ENCODE results near the gene RSPH1.

The RSPH1 gene

GRCh38 chr21:42435833-42436232 is 60.2 kb downstream of the RSPH1 start:
- DNase-seq (ENCODE audit: low read depth, low spot score) = no peak
- TF ChIP-seq CTCF (IDR thresholded peaks at IDR 0.05; ENCODE audit: low read depth, low read length) = no peak
- H3K4me3 ChIP-seq (ENCODE audit: low read depth, low read length) = no peak overlapping the region
- in situ Hi-C loops (cut with HindIII; ENCODE audit: low sequenced_read_pairs) = no loop called here

- DNase-seq (ENCODE audit: low read depth, low spot score) = no peak
- no peak overlapping the region for H3K4me3 ChIP-seq (ENCODE audit: low read depth, low read length)
- in situ Hi-C loops (cut with HindIII; ENCODE audit: low sequenced_read_pairs) = no loop called here
- no peak for TF ChIP-seq CTCF (IDR thresholded peaks at IDR 0.05; ENCODE audit: low read depth, low read length)
Measured at GRCh38 chr21:42435401-42435800, 60.6 kb downstream of the RSPH1 start.

DNA sequence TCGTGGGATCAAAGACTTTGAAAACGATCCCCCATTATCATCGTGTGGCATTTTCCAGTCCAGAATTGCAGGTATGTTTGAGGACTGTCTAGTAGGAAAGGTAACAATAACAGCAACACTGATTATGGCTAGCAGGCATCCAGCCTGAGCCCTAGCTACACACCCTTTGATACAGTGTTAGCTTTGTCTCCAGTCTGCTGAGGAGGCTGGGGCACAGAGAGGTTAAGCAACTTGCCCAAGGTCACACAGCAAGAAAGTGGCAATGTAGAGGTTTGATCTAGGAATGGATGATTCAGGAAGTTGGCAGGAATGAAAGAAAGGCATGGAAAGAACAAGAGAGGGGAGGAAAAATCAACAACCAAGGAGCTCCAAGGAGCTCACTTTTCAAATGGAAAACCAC is 61.1 kb downstream of the RSPH1 start:
- DNase-seq (ENCODE audit: low read depth, low spot score) = no peak
- in situ Hi-C loops (cut with HindIII; ENCODE audit: low sequenced_read_pairs) = no loop called here
- no peak overlapping the region for H3K4me3 ChIP-seq (ENCODE audit: low read depth, low read length)
- TF ChIP-seq CTCF (IDR thresholded peaks at IDR 0.05; ENCODE audit: low read depth, low read length) = no peak

GRCh38 chr21:42433946-42434551 is 62.0 kb downstream of the RSPH1 start:
- H3K4me3 ChIP-seq (ENCODE audit: low read depth, low read length) = no peak overlapping the region
- TF ChIP-seq CTCF (IDR thresholded peaks at IDR 0.05; ENCODE audit: low read depth, low read length) = no peak
- in situ Hi-C loops (cut with HindIII; ENCODE audit: low sequenced_read_pairs) = no loop called here
- DNase-seq (ENCODE audit: low read depth, low spot score) = no peak

DNA sequence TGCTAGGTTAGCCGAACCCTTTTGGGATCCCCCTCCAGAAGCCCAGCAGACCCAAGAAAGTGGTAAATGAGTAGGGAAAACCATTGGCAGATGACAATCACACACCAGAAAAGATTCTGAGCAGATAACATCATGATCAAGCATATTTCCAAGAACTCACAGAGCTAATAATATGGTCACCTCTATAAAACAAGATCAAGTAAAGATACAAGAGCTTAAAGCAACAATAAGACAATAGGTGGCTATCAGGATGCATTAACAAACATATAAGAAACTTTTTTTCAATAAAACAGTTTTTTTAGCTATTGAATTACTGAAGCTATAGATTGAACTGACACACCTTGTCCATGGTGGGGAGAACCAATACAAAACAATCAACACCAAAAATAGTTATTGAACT is 63.3 kb downstream of the RSPH1 start:
- no peak for TF ChIP-seq CTCF (IDR thresholded peaks at IDR 0.05; ENCODE audit: low read depth, low read length)
- in situ Hi-C loops (cut with HindIII; ENCODE audit: low sequenced_read_pairs) = no loop called here
- H3K4me3 ChIP-seq (ENCODE audit: low read depth, low read length) = no peak overlapping the region
- DNase-seq (ENCODE audit: low read depth, low spot score) = no peak

GRCh38 chr21:42431196-42431595 is 64.8 kb downstream of the RSPH1 start:
- no peak for TF ChIP-seq CTCF (IDR thresholded peaks at IDR 0.05; ENCODE audit: low read depth, low read length)
- DNase-seq (ENCODE audit: low read depth, low spot score) = no peak
- in situ Hi-C loops (cut with HindIII; ENCODE audit: low sequenced_read_pairs) = no loop called here
- H3K4me3 ChIP-seq (ENCODE audit: low read depth, low read length) = no peak overlapping the region

DNA sequence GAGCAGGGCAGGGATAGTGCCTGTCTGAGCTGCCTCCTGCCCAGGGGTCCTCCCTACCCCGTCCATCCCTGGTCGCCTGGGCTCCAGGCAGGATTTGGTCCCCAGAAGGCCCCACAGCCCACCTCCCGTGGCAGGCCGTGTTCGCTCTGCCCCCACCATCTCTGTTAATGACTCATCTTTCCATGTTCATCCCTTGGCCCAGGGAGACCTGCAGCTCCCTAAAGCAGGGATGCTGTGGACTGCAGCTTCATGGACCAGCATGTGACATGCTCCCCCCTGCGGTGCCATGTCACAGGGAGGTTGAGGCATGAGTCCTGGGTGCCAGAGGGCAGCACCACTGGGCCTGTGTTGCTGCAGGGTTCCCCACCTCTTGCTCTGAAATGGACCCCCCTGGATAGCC is 65.5 kb downstream of the RSPH1 start:
- TF ChIP-seq CTCF (IDR thresholded peaks at IDR 0.05; ENCODE audit: low read depth, low read length) = no peak
- in situ Hi-C loops (cut with HindIII; ENCODE audit: low sequenced_read_pairs) = no loop called here
- no peak for DNase-seq (ENCODE audit: low read depth, low spot score)
- H3K4me3 ChIP-seq (ENCODE audit: low read depth, low read length) = no peak overlapping the region

Measured in astrocyte of the spinal cord (primary cell).